22Rv1 (cell line): ENCODE results near the gene HPCAL4.

ENCODE experiments used
- CTCF ChIP-seq: fragments of 450-650 bp; IDR thresholded peaks from 2 replicates; pipeline ENCODE4 v1.5.1; 2017; ENCODE audit warnings: mild to moderate bottlenecking
- ZFX ChIP-seq: fragments of 450-650 bp; IDR thresholded peaks from 2 replicates; pipeline ENCODE4 v1.6.1; 2017; ENCODE audit warnings: antibody characterized with exemption, borderline replicate concordance

GRCh38 chr1:39633422-39633821 lies 57.8 kb downstream of the HPCAL4 start:
- TF ChIP-seq CTCF, result no peak
- TF ChIP-seq ZFX, result no peak
